Activated CD4-positive, alpha-beta memory T cell treated with anti-CD3 and anti-CD28 coated beads for 36 hours (primary cell): Measurements from ENCODE around the gene CDK18. TPM values are rescaled to one million over a fixed set of nuclear protein-coding genes. Genes with fewer than 3 reads are reported as not detected.

ENCODE experiments used
- CTCF ChIA-PET: fragments of 350-600 bp; sonication (Branson Sonifier 250); formaldehyde crosslinking; loops from one replicate; lab custom pipeline; 2021; ENCODE audit warnings: antibody characterized with exemption, inconsistent platforms; lab: Charles Lee
- POLR2A ChIA-PET: fragments of 350-600 bp; sonication (Branson Sonifier 250); formaldehyde crosslinking; loops from one replicate; lab custom pipeline; 2021; ENCODE audit warnings: antibody characterized with exemption; lab: Charles Lee
- DNase-seq: peaks from one replicate; pipeline ENCODE4 v3.0.0-alpha.2; 2020
- H3K27ac Mint-ChIP-seq: one replicate; pipeline ENCODE4 v1.8.0; 2021; ENCODE audit warnings: mixed read lengths
- H3K27me3 Mint-ChIP-seq: one replicate; pipeline ENCODE4 v1.8.0; 2021; ENCODE audit warnings: mixed read lengths
- H3K36me3 Mint-ChIP-seq: one replicate; pipeline ENCODE4 v1.8.0; 2021; ENCODE audit warnings: mixed read lengths
- H3K4me1 Mint-ChIP-seq: one replicate; pipeline ENCODE4 v1.8.0; 2021; ENCODE audit warnings: low read depth, mixed read lengths
- H3K4me3 Mint-ChIP-seq: one replicate; pipeline ENCODE4 v1.8.0; 2021; ENCODE audit warnings: mild to moderate bottlenecking, mixed read lengths
- H3K9me3 Mint-ChIP-seq: one replicate; pipeline ENCODE4 v1.8.0; 2021; ENCODE audit warnings: mixed read lengths
- intact Hi-C: fragments of 100-400 bp; cut with micrococcal nuclease; formaldehyde crosslinking; loops from one replicate; pipeline ENCODE4 v1.15.1; 2023
- total RNA-seq, 2 experiments: library from RNA; stranded (reverse); gene quantifications; one replicate each; pipeline ENCODE4 v1.2.3, GENCODE V29; 2021

Gene CDK18
- total RNA-seq, 2 experiments from 2014 or later, result 2.5 to 2.6 TPM

GRCh38 chr1:205506409-205507200 is 2.1 kb downstream of the CDK18 start:
- POLR2A ChIA-PET, result no interaction called here

DNA sequence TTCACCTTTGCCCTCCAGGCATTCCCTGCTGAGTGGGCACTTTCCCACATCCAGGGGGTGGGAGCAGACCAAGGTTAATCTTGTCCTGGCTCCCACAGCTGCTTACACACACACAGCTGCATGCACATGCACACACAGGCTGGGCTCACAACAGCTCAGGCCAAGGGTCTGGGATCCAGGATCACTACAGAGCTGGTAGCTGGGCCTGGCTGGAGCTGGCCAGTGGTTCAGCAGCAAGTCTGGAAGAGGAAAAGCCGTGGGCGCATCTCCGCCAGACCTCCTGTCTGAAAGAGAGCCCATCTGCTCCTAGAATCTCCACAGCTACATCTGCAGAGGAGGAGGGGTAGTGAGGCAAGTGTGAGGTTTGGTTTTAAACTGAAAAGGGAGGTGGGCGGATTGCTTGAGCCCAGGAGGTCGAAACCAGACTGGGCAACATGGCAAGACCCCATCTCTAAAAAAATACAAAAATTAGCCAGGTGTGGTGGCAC is 3.8 kb downstream of the CDK18 start:
- intact Hi-C loops, result no loop called here
- CTCF ChIA-PET, result interaction anchor here (0.7 to 3.0 kb wide), 3 partner anchors 16 to 21 kb away, joined by 4 to 9 read pairs (median 5); no protein-coding TSS in a partner anchor
- H3K27ac Mint-ChIP-seq, result no peak overlapping the region
- peaks cover 1% of the 10 kb centered on the region for H3K27me3 Mint-ChIP-seq
- peaks cover 8% of the 10 kb centered on the region for H3K4me1 Mint-ChIP-seq
- H3K36me3 Mint-ChIP-seq, result no peaks in the 10 kb centered on the region
- no peak for DNase-seq
- no peaks in the 10 kb centered on the region for H3K9me3 Mint-ChIP-seq
- POLR2A ChIA-PET, result no interaction called here
- H3K4me3 Mint-ChIP-seq, result no peak overlapping the region

More at GRCh38 chr1:205506409-205507200, 2.1 kb downstream of the CDK18 start:
- H3K27me3 Mint-ChIP-seq, result peaks cover 1% of the 10 kb centered on the region
- H3K9me3 Mint-ChIP-seq, result no peaks in the 10 kb centered on the region
- H3K4me3 Mint-ChIP-seq, result no peak overlapping the region
- H3K4me1 Mint-ChIP-seq, result peaks cover 8% of the 10 kb centered on the region
- DNase-seq, result no peak
- H3K27ac Mint-ChIP-seq, result no peak overlapping the region
- CTCF ChIA-PET, result interaction anchor here (0.6 to 3.0 kb wide), 2 partner anchors 19 to 21 kb away, joined by 3 to 9 read pairs; no protein-coding TSS in a partner anchor
- intact Hi-C loops, result no loop called here
- H3K36me3 Mint-ChIP-seq, result no peaks in the 10 kb centered on the region

- no peak overlapping the region for H3K27ac Mint-ChIP-seq
- intact Hi-C loops, result no loop called here
- no peak for DNase-seq
- no peaks in the 10 kb centered on the region for H3K27me3 Mint-ChIP-seq
- H3K9me3 Mint-ChIP-seq, result no peaks in the 10 kb centered on the region
- CTCF ChIA-PET, result interaction anchor here (1.5 to 1.8 kb wide), 2 partner anchors 147 to 156 kb away, joined by 5 to 6 read pairs; no protein-coding TSS in a partner anchor
- H3K36me3 Mint-ChIP-seq, result no peaks in the 10 kb centered on the region
- H3K4me1 Mint-ChIP-seq, result peaks cover under 1% of the 10 kb centered on the region
- no peak overlapping the region for H3K4me3 Mint-ChIP-seq
- POLR2A ChIA-PET, result no interaction called here
These were observed 6.0 kb downstream of the CDK18 start for GRCh38 chr1:205510308-205510950.

DNA sequence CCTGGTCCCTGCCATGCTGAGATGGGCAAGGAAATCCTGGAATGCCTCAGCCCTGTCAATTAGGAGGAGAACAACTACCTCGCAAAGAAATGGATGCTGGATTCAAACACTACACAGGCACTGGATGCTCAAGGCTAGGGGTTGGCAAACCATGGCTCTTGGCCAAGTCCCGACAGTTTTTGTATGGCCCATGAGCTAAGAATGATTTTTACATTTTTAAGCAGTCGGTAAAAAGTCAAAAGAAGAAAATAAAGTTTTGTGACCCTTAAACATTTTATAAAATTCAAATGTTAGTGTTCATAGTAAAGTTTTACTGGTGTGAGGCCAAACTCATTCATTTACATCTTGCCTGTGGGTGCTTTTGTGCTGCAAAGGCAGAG is 6.5 kb downstream of the CDK18 start:
- intact Hi-C loops, result no loop called here
- POLR2A ChIA-PET, result no interaction called here
- Mint-ChIP-seq H3K36me3 (no peaks in the 10 kb centered on the region), H3K4me1 (no peaks in the 10 kb centered on the region), H3K9me3 (no peaks in the 10 kb centered on the region), H3K27ac (no peak overlapping the region), H3K27me3 (no peaks in the 10 kb centered on the region), H3K4me3 (no peak overlapping the region)
- DNase-seq, result no peak
- CTCF ChIA-PET, result interaction anchor here (1.2 to 1.8 kb wide), 2 partner anchors 24 to 147 kb away, joined by 3 to 6 read pairs; no protein-coding TSS in a partner anchor

GRCh38 chr1:205512059-205513045 is 7.9 kb downstream of the CDK18 start:
- no peak for DNase-seq
- CTCF ChIA-PET, result interaction anchor here (1.1 to 1.8 kb wide), 4 partner anchors 12 to 158 kb away, joined by 3 to 9 read pairs (median 5); no protein-coding TSS in a partner anchor
- Mint-ChIP-seq H3K4me3 (no peak overlapping the region), H3K27ac (no peak overlapping the region), H3K9me3 (no peaks in the 10 kb centered on the region), H3K27me3 (no peaks in the 10 kb centered on the region), H3K36me3 (no peaks in the 10 kb centered on the region), H3K4me1 (no peaks in the 10 kb centered on the region)
- intact Hi-C loops, result no loop called here
- POLR2A ChIA-PET, result no interaction called here

DNA sequence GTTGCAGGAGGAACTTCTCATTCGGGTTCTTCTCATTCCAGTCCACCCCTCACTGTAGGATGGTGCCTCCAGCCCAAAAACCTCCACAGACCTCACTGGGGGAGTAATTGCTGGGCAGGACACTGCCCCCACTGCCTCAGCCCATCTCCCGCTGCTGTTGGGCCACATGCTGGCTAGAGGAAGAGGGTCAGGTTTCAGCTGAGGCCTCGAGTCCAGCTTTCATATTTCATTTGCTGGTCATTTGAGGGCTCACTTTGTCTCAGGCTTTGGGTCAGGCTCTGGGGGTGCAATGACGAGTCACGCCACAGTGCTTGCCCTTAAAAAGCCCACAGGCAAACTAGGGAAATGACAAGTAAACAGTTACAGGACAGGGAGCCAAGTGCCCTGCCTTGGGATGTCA is 9.3 kb downstream of the CDK18 start:
- no peaks in the 10 kb centered on the region for H3K4me1 Mint-ChIP-seq
- H3K27me3 Mint-ChIP-seq, result no peaks in the 10 kb centered on the region
- no peaks in the 10 kb centered on the region for H3K9me3 Mint-ChIP-seq
- no peak overlapping the region for H3K27ac Mint-ChIP-seq
- POLR2A ChIA-PET, result no interaction called here
- intact Hi-C loops, result no loop called here
- CTCF ChIA-PET, result interaction anchor here (1.1 kb wide), 1 partner anchor 160 kb away, joined by 4 read pairs; no protein-coding TSS in a partner anchor
- no peaks in the 10 kb centered on the region for H3K36me3 Mint-ChIP-seq
- no peak overlapping the region for H3K4me3 Mint-ChIP-seq
- no peak for DNase-seq

DNA sequence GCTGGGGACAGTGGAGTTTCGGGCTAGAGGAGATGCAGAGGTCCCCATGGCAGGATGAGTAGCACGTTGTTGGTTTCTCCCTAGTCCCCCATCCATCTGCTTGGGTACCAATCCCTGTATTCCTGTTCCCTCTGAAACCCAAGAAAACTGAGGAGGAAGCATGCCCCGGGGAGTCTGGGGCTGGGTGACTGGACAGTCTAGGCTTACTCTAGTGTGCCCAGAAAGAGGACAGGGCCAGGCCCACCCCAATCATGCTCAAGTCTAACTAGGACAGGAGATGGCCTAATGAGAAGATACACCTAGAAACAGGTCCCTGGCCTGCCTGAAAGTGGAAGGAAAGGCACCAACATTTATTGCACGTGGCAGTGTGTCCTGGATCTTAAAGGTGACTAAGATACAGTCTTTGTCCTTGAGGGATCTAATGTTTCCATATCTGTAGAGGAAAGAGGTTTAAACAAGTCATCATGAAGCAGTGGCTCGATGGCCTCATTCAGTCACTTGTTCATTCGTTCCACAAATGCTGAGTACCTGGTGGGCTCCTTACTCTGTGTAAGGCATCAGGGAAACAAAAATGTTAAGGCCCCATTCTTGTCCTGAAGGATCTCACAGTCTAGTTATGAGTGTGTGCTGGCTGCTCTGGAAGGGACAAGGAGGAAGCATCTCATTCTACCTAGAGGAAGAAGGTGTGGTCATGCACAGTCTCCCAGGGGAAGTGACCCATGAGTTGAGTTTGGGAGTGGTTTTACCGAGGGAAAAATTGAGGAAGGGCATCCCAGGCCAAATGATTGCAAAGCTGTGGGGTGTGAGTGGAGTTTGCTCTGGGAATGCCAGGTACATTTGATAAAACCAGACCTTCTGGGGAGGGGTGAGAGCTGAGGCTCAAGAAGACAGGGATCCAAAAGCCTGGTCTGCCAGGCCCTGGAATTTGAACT is 10.0 kb downstream of the CDK18 start:
- no peaks in the 10 kb centered on the region for H3K9me3 Mint-ChIP-seq
- no peak for DNase-seq
- intact Hi-C loops, result no loop called here
- H3K27me3 Mint-ChIP-seq, result peaks cover 2% of the 10 kb centered on the region
- no peaks in the 10 kb centered on the region for H3K36me3 Mint-ChIP-seq
- H3K27ac Mint-ChIP-seq, result no peak overlapping the region
- CTCF ChIA-PET, result interaction anchor here (1.0 to 3.0 kb wide), 5 partner anchors 10 to 29 kb away, joined by 3 to 12 read pairs (median 6); no protein-coding TSS in a partner anchor
- H3K4me1 Mint-ChIP-seq, result no peaks in the 10 kb centered on the region
- no peak overlapping the region for H3K4me3 Mint-ChIP-seq
- POLR2A ChIA-PET, result no interaction called here

DNA sequence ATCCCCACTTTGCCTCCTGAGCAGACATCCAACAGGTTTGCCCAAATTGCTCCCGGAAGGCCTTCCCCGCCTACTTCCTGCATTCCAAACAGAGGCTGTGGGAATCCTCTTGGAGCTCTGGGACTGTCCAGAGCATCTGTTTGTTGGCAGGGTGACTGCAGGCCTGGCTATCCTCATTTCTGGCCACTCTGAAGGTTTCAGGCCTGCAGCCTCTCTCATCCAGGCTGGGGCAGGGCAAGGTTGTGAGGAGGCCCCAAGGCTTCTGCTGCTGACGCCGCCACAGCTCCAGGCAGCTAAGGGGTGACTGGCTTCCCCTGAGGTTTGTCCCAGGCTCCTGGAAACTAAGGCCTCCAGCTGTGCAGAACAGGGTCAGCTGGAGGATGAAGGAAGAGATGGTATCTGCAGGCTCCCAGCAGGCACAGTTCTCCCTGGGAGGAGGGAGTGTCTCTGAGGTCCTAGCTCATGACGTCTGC is 11.3 kb downstream of the CDK18 start:
- Mint-ChIP-seq H3K9me3 (no peaks in the 10 kb centered on the region), H3K4me3 (no peak overlapping the region), H3K27ac (no peak overlapping the region), H3K4me1 (no peaks in the 10 kb centered on the region), H3K27me3 (peaks cover 2% of the 10 kb centered on the region), H3K36me3 (no peaks in the 10 kb centered on the region)
- ChIA-PET POLR2A (no interaction called here), CTCF (interaction anchor here (1.1 to 3.0 kb wide), 5 partner anchors 9 to 162 kb away, joined by 3 to 12 read pairs (median 6); no protein-coding TSS in a partner anchor)
- DNase-seq, result no peak
- intact Hi-C loops, result no loop called here

GRCh38 chr1:205516362-205516761 is 11.9 kb downstream of the CDK18 start:
- DNase-seq, result no peak
- Mint-ChIP-seq H3K27ac (no peak overlapping the region), H3K9me3 (no peaks in the 10 kb centered on the region), H3K36me3 (no peaks in the 10 kb centered on the region), H3K4me3 (no peak overlapping the region), H3K27me3 (peaks cover 2% of the 10 kb centered on the region), H3K4me1 (no peaks in the 10 kb centered on the region)
- ChIA-PET CTCF (interaction anchor here (1.2 to 3.0 kb wide), 4 partner anchors 8 to 162 kb away, joined by 3 to 12 read pairs (median 8); no protein-coding TSS in a partner anchor), POLR2A (no interaction called here)
- intact Hi-C loops, result no loop called here

DNA sequence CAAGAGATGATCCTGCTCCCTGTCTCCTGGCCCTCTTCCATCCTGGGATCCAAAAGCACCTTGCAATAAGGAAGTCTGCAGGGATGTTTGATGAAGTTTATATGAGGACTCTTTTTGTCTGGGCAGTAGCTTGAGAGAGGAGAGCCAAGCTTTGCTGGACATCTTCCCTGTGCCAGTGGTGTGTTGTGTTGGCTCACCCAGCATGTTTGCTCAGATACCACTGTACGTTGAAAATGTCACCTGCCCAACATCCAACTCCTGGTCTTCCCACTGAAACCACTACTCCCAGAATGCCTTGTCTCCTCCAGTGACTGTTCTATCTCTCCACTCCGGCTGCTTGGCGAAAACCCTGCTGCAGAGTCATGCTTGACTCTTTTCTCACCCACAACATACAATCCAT is 12.8 kb downstream of the CDK18 start:
- H3K4me1 Mint-ChIP-seq, result no peaks in the 10 kb centered on the region
- CTCF ChIA-PET, result interaction anchor here (0.8 to 3.0 kb wide), 4 partner anchors 29 to 244 kb away, joined by 3 to 10 read pairs (median 4); no protein-coding TSS in a partner anchor
- POLR2A ChIA-PET, result no interaction called here
- H3K27ac Mint-ChIP-seq, result no peak overlapping the region
- H3K9me3 Mint-ChIP-seq, result no peaks in the 10 kb centered on the region
- H3K36me3 Mint-ChIP-seq, result no peaks in the 10 kb centered on the region
- no peak for DNase-seq
- no peak overlapping the region for H3K4me3 Mint-ChIP-seq
- intact Hi-C loops, result no loop called here
- peaks cover 2% of the 10 kb centered on the region for H3K27me3 Mint-ChIP-seq
